Activated T-helper 1 cell treated with anti-CD3 and anti-CD28 coated beads, Interleukin-2, amount 50 U/mL, for 16 hours (primary cell): ENCODE data around the gene MUC5AC.
"Not testable (repeated sequence)": the region's sequence is repeated elsewhere in the genome, so short reads cannot be mapped to it uniquely, and the experiment has no call there.

ENCODE experiments used
- DNase-seq, 2 donors: peaks; one replicate each; pipeline ENCODE4 v3.0.0-alpha.2; 2020; ENCODE audit warnings: low read depth in 1 of 2, low spot score in 1 of 2

MUC5AC gene, protein sequence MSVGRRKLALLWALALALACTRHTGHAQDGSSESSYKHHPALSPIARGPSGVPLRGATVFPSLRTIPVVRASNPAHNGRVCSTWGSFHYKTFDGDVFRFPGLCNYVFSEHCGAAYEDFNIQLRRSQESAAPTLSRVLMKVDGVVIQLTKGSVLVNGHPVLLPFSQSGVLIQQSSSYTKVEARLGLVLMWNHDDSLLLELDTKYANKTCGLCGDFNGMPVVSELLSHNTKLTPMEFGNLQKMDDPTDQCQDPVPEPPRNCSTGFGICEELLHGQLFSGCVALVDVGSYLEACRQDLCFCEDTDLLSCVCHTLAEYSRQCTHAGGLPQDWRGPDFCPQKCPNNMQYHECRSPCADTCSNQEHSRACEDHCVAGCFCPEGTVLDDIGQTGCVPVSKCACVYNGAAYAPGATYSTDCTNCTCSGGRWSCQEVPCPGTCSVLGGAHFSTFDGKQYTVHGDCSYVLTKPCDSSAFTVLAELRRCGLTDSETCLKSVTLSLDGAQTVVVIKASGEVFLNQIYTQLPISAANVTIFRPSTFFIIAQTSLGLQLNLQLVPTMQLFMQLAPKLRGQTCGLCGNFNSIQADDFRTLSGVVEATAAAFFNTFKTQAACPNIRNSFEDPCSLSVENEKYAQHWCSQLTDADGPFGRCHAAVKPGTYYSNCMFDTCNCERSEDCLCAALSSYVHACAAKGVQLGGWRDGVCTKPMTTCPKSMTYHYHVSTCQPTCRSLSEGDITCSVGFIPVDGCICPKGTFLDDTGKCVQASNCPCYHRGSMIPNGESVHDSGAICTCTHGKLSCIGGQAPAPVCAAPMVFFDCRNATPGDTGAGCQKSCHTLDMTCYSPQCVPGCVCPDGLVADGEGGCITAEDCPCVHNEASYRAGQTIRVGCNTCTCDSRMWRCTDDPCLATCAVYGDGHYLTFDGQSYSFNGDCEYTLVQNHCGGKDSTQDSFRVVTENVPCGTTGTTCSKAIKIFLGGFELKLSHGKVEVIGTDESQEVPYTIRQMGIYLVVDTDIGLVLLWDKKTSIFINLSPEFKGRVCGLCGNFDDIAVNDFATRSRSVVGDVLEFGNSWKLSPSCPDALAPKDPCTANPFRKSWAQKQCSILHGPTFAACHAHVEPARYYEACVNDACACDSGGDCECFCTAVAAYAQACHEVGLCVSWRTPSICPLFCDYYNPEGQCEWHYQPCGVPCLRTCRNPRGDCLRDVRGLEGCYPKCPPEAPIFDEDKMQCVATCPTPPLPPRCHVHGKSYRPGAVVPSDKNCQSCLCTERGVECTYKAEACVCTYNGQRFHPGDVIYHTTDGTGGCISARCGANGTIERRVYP (N-terminal part only)

DNA sequence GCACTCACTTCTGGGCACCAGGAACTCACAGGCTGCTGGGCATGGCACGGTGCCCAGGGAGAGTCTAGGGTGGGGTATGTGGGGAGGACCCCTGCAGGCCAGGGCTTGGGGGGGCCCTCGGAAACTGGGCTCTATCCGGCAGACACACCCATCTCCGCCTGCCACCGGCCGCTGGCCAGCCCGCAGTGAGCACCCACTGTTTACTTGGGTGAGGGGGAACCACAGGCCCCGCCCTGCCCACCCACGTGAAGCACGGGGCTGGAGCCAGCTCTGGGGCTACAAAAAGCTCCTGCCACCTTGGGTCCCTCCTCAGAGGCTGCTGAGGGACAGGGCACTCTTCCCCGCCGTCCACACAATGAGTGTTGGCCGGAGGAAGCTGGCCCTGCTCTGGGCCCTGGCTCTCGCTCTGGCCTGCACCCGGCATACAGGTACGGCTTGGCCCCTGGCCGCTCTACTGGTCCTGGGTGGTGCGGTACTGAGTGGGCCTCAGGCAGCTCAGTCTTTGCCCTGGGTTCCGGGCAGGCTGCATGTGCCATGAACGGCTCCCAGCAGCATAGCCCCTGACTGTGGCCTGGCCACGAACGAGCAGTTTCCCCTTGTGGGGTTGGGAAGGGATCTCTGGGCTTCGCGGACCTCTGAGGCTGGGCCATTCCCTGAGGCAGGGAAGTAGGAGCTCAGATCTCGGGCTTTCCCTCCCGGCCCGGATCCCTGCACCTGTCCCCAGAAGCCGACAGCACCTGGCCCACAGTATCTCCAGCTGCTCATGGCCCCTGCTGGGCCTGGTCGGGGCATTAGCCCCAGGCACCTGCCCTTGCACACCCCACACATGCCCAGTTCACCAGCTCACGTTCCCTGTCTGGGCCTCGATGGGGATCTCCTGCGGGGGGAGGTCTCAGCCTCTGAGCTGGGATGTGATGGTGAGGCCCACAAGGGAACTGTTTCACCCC, at the start of gene MUC5AC:
TSS of gene MUC5AC (plus strand) at position 309 of the 947 bp plus-strand sequence. CDS start at position 356, 47 bp downstream.
- no peak for DNase-seq

DNA sequence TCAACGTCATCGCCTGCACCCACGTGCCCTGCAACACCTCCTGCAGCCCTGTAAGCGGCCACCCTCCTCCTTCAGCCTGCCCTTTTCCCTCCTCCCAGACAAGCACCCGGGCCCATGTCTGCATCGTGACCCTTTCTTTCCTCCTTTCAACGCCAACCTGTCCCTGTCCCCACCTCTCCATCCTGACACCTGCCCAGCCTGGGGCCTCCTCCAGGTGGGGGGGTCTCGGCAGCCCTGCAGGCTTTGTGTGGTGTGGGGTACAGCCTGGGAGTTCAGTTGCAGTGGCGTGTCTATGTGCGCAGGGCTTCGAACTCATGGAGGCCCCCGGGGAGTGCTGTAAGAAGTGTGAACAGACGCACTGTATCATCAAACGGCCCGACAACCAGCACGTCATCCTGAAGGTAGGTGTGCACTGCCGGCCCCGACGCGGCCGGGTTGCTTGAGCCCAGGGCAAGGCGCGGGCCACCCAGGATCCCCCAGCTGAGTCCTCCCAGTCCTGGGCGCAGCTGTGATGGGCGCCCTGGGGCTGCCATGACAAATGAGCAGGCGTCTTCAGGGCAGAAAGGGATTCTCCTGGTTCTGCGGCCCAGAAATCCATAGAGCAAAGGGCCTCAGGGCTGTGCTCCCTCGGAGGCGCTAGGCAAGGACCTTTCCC, 49.4 kb upstream of the MUC5AC start:
- no peak for DNase-seq

DNA sequence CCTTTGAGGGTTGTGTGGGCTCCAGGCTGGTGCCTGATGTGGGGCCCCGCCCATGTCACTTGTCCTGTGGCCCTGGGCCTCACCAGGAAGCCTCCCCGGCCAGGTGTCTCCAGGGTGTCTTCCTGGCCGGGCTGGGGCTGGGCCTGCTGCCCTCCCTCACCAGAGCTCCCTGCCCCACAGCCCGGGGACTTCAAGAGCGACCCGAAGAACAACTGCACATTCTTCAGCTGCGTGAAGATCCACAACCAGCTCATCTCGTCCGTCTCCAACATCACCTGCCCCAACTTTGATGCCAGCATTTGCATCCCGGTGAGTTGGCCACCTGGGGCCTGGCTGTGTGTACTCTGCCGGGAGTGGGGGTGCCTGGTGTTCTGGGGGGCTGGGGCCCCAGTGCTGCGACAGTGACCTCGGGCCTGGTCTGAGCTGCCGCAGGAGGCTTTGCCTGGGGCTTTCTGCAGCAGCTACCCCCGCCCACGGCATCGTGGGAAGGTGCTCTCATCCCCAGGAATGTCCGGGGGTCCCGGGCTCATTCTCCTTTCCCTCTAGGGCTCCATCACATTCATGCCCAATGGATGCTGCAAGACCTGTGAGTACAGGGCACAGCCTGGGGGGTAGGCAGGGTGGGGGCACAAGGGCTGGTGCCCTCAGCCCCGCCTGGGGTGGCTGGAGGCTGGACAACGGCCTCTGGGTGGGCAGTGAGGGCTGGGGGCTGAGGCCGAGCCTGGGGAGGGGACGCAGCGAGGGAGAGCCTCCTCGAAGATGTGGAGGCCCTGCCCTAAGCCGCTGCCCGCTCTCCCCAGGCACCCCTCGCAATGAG, 48.4 kb upstream of the MUC5AC start:
- no peak for DNase-seq

DNA sequence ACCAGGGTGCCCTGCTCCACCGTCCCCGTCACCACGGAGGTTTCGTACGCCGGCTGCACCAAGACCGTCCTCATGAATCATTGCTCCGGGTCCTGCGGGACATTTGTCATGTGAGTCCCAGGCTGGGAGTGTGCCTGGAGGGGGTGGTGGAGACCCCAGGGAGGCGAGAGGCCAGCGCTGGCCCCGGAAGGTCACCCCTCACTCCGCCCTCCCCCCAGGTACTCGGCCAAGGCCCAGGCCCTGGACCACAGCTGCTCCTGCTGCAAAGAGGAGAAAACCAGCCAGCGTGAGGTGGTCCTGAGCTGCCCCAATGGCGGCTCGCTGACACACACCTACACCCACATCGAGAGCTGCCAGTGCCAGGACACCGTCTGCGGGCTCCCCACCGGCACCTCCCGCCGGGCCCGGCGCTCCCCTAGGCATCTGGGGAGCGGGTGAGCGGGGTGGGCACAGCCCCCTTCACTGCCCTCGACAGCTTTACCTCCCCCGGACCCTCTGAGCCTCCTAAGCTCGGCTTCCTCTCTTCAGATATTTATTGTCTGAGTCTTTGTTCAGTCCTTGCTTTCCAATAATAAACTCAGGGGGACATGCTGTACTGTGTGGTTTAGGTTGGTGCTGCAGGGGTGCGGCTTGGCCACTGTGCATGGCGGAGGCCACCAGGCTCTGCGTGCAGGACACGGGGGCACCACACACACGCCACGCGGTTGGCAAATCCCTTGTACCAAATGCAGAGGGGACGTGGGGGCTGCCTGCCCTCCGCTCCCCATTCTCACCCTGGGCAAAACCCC, 47.6 kb upstream of the MUC5AC start:
- no peak for DNase-seq

DNA sequence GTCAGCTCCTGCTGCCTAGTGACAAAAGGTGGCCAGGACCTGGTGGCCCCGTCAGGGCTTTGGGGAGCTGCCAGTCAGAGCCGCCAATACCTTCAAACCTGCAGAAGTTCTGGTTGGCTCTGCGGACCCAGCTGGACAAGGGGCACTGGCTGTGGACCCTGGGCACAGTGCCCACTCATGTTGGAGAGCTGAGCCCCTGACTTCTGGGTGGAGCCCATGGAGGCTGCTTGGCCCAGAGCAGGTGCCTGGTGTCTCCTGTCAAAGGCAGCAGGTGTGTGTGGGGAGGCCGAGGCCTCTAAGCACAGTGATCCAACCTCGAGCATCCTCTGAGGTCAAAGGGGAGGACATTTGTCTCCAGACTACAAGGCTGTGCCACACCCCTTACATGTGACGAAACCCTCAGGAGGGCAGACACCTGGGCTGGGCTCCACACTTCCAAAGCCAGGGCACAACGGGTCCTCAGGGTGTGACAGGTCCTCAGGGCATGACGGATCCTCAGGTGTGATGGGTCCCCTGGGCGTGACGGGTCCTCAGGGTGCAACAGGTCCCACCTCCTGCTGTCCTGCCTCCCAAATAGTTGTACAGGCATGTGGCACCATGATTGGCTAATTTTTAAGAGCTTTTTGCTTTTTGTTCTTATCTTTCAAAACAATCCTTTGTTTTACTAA, 46.1 kb upstream of the MUC5AC start:
- no peak for DNase-seq

DNA sequence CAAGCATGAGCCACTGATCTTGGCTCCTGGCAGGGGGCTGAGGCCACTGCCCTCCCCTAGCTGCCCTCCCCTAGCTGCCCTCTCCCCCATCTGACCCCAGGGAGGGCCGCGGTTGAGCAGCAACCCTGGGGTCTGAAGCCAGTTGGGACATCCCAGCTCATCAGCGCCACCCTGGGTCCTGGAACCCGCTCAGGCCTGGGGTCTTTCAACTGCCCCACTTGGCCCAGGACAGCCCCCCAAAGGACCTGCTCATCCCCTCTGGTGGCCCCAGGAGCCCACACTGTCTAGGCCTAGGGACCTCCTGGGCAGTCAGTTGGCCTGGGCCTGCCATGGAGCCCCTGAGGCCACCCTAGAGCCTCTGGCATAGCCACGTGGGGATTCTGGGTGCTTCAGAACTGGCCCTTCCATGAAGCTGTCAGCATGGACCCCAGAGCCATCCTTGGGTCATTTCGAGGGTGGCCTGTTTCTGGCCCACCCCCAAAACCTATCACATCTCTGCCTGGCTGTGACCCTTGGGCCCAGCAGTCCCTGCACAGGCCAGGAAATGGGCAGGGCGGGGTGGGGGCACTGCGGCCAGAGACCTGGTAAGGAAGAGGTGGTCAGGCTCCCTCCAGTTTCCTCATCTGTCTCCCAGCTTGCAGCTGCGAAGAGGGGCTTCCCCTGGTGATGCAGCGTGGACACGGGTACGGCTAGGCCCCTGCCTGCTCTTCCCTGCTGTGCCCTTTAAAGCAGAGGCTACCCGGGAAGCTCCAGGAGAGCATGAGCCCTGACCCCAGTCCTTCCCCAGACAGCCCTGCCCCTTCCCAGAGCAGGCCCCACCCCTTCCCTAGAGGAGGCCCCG, 45.2 kb upstream of the MUC5AC start:
- no peak for DNase-seq

DNA sequence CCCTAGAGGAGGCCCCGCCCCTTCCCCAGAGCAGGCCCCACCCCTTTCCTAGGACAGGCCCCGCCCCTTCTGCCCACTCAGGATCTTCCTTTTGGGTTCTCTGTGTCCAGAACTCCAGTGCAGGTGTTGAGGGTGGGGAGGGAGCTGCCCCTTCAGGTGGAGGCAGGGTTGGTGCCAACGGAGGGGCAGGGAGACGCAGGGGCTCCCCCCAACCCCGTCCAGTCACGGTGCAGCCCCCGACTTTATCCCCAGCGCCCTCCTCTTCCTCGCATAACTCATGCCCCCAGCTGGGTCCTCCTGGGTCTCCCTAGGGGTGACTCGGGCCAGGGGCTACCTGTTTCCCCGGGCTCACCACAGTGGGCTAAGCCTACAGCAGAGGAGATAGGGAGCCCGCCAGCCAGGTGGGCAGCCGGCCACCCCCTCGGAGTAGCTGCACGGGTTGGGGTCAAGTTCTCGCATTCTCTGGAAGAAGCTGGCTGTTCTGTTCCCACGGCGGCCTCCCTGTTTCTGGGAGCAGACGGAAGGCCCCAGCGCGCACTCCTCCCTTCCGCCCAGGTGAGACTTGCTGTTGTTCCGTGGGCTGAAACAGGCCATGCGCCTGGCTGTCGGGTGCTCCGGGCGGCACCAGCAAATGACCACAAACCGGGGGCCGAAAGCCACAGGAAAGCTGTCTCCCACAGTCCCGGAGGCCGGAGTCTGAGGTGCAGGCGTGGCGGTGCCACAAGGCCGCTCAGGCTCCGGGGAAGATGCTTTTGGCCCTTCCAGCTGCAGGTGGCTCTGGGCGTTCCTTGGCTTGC, 44.1 kb upstream of the MUC5AC start:
- no peak for DNase-seq

DNA sequence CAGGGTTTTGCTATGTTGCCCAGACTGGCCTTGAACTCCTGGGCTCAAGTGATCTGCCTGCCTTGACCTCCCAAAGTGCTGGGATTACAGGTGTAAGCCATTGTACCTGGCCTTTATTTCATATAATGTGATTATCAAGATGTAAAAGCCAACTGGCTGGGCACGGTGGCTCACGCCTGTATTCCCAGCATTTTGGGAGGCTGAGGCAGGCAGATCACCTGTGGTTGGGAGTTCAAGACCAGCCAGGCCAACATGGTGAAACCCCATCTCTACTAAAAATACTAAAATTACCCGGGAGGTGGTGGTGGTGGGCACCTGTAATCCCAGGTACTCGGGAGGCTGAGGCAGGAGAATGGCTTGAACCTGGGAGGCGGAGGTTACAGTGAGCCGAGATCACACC, 42.5 kb upstream of the MUC5AC start:
- not testable (repeated sequence) for DNase-seq

DNA sequence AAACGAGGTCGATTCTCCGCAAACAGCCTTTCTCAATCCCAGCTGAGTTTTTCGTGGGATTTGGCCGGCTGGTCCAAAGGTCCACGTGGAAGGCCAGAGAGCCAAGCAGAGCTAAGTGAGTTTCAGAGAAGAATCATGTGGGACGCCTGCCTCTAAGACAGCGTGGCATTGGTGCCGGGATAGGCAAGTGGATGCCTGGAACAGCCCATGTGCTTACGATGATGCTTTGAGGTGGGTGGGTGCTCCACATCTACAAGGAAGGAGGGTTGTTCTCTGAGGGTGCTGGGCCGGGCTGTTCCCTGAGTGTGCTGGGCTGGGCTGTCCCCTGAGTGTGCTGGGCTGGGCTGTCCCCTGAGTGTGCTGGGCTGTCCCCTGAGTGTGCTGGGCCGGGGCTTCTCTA, 41.6 kb upstream of the MUC5AC start:
- DNase-seq = no peak

DNA sequence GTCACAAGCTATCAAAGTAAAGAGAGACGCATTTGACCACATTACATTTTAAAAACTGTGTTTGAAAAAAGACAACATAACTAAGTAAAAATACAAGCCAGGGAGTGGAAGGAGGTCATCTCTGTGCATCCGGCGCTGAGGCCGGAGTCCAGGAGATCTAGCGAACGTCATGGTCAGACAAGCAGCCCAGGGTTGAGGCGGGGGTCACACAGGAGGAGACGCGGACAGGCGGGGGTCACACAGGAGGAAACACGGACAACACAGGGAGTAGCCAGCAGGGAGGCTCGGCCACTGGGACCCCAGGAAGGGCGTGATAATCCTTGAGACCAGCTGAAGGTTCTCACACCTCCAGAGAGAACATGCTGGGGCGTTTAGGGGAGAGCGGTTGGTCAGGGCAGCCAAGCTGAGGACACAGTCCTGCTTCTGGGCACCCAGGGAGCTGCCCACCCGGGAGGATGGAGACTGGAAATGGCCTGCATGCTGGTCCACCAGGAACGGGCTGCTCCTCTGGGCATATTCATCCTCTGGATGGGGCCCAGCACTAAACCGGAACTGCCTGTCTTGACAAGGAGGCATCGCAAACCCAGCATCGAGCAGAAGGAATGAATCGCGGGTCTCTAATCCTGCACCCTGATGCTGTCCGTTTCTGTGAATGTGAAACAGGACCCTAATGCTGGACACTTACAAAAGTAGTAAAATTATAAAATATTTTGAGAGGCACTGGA, 40.9 kb upstream of the MUC5AC start:
- DNase-seq = no peak

DNA sequence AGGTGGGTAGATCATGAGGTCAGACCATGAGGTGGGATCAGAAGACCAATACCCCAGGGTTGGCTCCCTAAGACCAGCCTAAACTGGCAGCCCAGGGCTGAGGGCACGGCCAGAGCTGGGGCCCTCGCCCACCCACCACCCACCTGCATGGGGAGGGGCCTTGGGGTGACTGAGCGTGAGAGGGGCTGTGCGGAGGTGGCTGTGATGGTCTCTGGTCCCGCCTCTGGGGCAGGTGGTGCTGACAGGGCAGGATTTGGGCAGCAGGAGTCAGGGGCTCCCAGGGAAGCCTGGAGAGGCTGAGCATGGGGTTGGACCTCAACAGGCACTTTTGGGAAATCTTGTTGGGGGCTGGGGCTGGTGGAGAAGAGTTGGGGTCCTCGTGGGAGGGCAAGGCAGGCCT, 39.8 kb upstream of the MUC5AC start:
- no peak for DNase-seq

DNA sequence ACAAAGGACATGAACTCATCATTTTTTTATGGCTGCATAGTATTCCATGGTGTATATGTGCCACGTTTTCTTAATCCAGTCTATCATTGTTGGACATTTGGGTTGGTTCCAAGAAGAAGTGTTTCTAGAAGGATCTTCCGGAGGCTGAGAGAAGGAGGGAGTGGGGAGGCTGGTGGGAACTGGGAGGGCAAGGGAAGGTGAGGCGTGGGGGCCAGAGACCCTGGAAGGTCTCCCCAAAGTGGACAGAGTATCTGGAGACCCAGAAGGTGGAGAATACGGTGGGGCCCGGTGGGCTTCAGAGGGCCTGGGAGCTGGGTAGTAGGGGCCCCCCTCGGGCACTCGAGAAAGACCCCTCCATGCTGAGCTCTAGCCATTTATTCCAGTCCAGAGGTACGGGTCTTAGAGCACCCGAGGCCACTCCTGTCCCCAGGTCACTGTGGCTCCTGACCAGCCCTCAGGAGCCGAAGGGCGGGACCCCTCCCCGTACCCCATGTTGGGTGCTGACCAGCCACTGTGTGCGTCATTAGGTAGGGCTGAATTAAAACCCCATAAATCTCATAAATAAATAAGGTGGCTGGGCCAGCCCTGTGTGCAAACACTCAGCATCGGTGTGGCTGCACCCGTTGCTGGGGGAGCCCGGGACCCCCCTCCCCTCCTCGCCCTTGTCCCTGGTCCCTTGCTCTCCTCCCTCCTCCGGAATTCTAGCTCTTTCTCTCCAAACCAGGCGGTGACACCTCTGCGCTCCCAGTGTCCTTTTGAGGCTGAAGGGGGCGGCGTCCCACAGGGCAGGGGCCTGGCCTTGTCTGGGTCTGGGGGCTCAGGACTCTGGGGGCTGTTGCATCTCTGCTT, 38.8 kb upstream of the MUC5AC start:
- DNase-seq = no peak

DNA sequence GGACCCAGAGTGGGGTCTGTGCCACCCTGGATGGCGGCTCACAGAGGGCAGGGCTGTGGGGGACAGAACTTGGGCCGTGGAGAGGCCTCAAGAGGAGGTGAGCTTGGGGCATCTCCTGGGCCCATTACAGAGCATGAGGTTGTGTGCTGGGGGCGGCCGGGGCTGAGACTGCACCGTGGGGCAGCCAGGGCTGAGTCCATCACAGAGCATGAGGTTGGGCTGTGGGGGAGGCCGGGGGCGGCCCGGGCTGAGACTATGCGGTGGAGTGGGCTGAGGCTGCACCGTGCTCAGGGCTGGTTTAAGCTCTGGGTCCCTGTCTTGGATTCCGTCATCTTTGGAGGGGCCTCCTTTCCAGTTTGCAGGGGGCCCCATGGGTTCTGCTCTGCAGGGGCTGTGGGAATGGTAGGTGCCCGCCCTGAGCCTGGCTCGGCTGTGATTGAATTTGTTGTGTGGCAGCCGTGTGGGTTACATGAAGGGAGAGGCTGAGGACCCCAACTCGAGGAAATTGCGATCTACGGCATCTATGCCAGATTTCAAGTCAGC, 38.1 kb upstream of the MUC5AC start:
- no peak for DNase-seq
